Gastrocnemius medialis (tissue), 4 donors: ENCODE measurements around the gene EGR4. TPM values are rescaled to one million over a fixed set of nuclear protein-coding genes. Genes with fewer than 3 reads are reported as not detected.

Experiments used
- ATAC-seq, 2 donors: fragments of 150-250 bp; one replicate each; pipeline ENCODE4 v1.9.1; 2016
- DNase-seq, 2 donors: peaks; one replicate each; pipeline ENCODE4 v3.0.0-alpha.2; 2019
- H3K27ac ChIP-seq, 4 donors: fragments of 200-600 bp; sonication (generic); 1 replicate in 1 of 4; 2 replicates in 3 of 4; pipeline ENCODE4 v1.5.1; 2016 to 2018; ENCODE audit warnings: mild to moderate bottlenecking in 2 of 4, moderate library complexity in 1 of 4
- H3K27me3 ChIP-seq, 3 donors: fragments of 200-600 bp; sonication (generic) in 2 of 3; 1 replicate in 1 of 3; 2 replicates in 2 of 3; pipeline versions ENCODE4 v1.5.1 to v1.6.0; 2016 to 2019; ENCODE audit warnings: mild to moderate bottlenecking in 1 of 3, moderate library complexity in 1 of 3
- H3K36me3 ChIP-seq, 2 donors: fragments of 200-600 bp; sonication (generic) in 1 of 2; one replicate each; pipeline ENCODE4 v1.5.1; 2017 to 2018
- H3K4me1 ChIP-seq, 2 donors: fragments of 200-600 bp; sonication (generic) in 1 of 2; one replicate each; pipeline ENCODE4 v1.5.1; 2016 to 2017; ENCODE audit warnings: mild to moderate bottlenecking in 2 of 2
- H3K4me3 ChIP-seq, 4 donors: fragments of 200-600 bp; sonication (generic) in 3 of 4; 1 replicate in 1 of 4; 2 replicates in 3 of 4; pipeline ENCODE4 v1.5.1; 2016 to 2019; ENCODE audit warnings: mild to moderate bottlenecking in 2 of 4
- H3K9me3 ChIP-seq, 3 donors: fragments of 200-600 bp; sonication (generic) in 2 of 3; 1 replicate in 1 of 3; 2 replicates in 2 of 3; pipeline ENCODE4 v1.5.1; 2016 to 2019
- POLR2A ChIP-seq, 2 donors: fragments of 450-650 bp; IDR thresholded peaks; one replicate each; pipeline ENCODE4 v1.6.1; 2017; ENCODE audit warnings: antibody characterized with exemption in 2 of 2, mild to moderate bottlenecking in 2 of 2, moderate library complexity in 2 of 2
- in situ Hi-C, 4 donors: fragments of 200-750 bp; cut with MboI; loops; one replicate each; pipeline versions ENCODE4 v1.15.0 to v1.8.0; 2017; ENCODE audit warnings: low sequenced_read_pairs in 4 of 4
- intact Hi-C: fragments of 100-400 bp; cut with DNase I; formaldehyde crosslinking; loops from one replicate; pipeline ENCODE4 v1.15.1; 2023; ENCODE audit warnings: low total_unique reads
- total RNA-seq, 4 donors: library from RNA; depleted of rRNA; stranded (reverse); fragments of >200 nt; gene quantifications; one replicate each; pipeline versions ENCODE4 v1.1.0 to v1.2.3, GENCODE V29; 2016
- TF ChIP-seq, protein P1 (sequence below), 5 experiments: fragments of 450-650 bp in 3 of 5; fragments of 200-600 bp in 2 of 5; sonication (generic) in 2 of 5; IDR thresholded peaks in 4 of 5; conservative IDR thresholded peaks in 1 of 5; 1 replicate in 4 of 5; 2 replicates in 1 of 5; pipeline ENCODE4 v1.5.1; 2016 to 2019; ENCODE audit warnings: antibody characterized with exemption in 5 of 5, mild to moderate bottlenecking in 3 of 5, moderate library complexity in 3 of 5

Gene EGR4
- total RNA-seq, 4 donors from 2014 or later = not detected

DNA sequence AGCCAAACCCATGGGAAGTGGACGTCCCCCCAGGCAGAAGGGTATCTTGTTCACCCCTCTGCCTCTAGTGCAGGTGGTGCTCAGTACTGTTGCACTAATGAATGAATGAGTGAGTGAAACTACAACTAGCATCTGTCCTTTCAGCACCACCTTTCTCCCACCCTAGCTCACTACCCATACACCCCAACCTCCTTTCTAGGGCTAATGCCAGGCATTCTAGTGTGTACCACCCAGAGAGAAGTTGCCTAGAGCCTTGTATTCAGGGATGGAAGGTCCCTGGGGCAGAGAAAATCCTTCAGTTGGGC is 36.8 kb downstream of the EGR4 start:
- in situ Hi-C loops = no loop called here
- Histone ChIP-seq H3K4me1 (no peaks in the 10 kb centered on the region), H3K36me3 (peaks cover 0 to 35% of the 10 kb centered on the region in 2 donors), H3K27ac (no peak overlapping the region), H3K9me3 (no peaks in the 10 kb centered on the region), H3K27me3 (no peaks in the 10 kb centered on the region), H3K4me3 (no peak overlapping the region)
- DNase-seq = no peak
- intact Hi-C loops = no loop called here
- ATAC-seq = no peak
- no peak for TF ChIP-seq POLR2A (IDR thresholded peaks at IDR 0.05)
- TF ChIP-seq, protein P1, sequence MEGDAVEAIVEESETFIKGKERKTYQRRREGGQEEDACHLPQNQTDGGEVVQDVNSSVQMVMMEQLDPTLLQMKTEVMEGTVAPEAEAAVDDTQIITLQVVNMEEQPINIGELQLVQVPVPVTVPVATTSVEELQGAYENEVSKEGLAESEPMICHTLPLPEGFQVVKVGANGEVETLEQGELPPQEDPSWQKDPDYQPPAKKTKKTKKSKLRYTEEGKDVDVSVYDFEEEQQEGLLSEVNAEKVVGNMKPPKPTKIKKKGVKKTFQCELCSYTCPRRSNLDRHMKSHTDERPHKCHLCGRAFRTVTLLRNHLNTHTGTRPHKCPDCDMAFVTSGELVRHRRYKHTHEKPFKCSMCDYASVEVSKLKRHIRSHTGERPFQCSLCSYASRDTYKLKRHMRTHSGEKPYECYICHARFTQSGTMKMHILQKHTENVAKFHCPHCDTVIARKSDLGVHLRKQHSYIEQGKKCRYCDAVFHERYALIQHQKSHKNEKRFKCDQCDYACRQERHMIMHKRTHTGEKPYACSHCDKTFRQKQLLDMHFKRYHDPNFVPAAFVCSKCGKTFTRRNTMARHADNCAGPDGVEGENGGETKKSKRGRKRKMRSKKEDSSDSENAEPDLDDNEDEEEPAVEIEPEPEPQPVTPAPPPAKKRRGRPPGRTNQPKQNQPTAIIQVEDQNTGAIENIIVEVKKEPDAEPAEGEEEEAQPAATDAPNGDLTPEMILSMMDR (IDR thresholded peaks at IDR 0.05 in 4 of 5, conservative IDR thresholded peaks at IDR 0.05 in 1 of 5) = no peak

DNA sequence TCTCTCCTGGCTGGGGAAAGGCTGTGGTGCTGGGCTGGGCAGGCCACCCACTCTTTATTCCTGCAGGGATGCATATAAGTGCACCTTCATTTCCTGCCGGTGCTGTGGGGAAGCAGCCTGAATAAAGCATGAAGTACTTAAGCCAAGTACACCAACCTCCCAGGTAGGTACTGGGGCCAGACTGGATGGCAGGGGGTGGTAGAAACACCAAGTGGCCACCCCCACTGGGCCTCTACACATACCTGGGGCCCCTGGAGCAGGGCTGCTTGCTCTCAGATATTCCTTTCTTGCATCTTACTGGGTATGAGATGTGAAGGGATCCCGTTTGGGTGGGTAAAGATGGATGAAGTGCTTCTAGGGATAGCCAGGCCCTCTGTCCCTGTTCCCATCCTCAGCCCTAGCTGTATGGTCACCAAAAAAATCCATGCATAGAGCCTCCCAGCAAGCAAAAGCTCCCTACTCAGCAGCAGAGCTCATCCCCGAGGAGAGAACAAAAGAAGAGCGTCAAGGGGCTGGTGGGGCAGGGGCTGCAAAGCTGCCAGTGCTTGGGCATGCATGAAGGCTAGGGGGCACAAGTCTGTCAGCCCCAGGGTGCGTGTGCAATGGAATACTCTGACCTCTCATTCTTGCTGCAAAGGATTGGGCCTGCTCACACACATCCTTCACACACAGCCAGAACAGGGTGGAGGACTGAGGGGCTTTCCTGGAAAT is 37.3 kb downstream of the EGR4 start:
- no peaks in the 10 kb centered on the region for H3K27me3 ChIP-seq
- TF ChIP-seq, protein P1 (IDR thresholded peaks at IDR 0.05 in 4 of 5, conservative IDR thresholded peaks at IDR 0.05 in 1 of 5) = no peak
- TF ChIP-seq POLR2A (IDR thresholded peaks at IDR 0.05) = no peak

DNA sequence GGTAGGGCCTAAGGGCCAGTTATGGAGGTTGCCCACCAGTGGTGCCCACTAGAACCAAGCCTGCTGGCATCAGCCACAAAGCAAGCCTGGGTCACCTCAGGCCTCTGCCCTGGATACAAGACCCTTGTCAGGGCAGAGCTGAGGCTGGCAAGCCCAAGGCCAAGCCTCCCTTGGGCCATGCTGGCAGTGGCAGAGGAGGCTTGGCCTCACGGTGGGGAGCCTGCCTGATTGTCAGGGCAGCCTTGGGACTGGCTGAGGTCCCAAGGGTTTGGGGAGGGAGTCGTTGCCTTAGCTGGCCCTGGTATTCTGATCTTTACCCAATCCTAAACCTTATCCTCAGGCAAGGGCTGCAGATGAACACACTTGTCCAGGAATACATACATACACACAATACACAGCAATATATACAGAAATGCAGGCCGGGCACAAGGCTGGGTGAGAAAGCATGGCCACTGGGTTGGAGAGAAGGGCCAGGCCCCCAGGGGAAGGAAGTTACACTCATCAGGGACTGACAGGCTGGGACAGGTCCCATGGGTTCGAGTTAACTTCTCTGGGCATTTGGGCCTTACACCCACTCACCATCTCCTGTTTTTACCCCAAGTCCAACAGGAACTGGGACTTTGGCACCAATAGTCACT is 38.2 kb downstream of the EGR4 start:
- DNase-seq = no peak
- H3K36me3 ChIP-seq = peaks cover 0 to 48% of the 10 kb centered on the region in 2 donors
- intact Hi-C loops (no loop called here), in situ Hi-C loops (no loop called here)
- H3K4me1 ChIP-seq = peaks cover 0 to 5% of the 10 kb centered on the region in 2 donors
- H3K9me3 ChIP-seq = no peaks in the 10 kb centered on the region
- ATAC-seq = no peak
- TF ChIP-seq, protein P1 (IDR thresholded peaks at IDR 0.05 in 4 of 5, conservative IDR thresholded peaks at IDR 0.05 in 1 of 5) = no peak
- H3K27ac ChIP-seq = no peak overlapping the region
- no peak overlapping the region for H3K4me3 ChIP-seq
- no peaks in the 10 kb centered on the region for H3K27me3 ChIP-seq

More for the DNA sequence above, 37.3 kb downstream of the EGR4 start:
- in situ Hi-C loops (no loop called here), intact Hi-C loops (no loop called here)
- no peak for ATAC-seq
- Histone ChIP-seq H3K27ac (no peak overlapping the region), H3K4me1 (peaks cover 0 to under 1% of the 10 kb centered on the region in 2 donors), H3K4me3 (no peak overlapping the region), H3K36me3 (peaks cover 0 to 40% of the 10 kb centered on the region in 2 donors), H3K9me3 (no peaks in the 10 kb centered on the region)
- DNase-seq = no peak

DNA sequence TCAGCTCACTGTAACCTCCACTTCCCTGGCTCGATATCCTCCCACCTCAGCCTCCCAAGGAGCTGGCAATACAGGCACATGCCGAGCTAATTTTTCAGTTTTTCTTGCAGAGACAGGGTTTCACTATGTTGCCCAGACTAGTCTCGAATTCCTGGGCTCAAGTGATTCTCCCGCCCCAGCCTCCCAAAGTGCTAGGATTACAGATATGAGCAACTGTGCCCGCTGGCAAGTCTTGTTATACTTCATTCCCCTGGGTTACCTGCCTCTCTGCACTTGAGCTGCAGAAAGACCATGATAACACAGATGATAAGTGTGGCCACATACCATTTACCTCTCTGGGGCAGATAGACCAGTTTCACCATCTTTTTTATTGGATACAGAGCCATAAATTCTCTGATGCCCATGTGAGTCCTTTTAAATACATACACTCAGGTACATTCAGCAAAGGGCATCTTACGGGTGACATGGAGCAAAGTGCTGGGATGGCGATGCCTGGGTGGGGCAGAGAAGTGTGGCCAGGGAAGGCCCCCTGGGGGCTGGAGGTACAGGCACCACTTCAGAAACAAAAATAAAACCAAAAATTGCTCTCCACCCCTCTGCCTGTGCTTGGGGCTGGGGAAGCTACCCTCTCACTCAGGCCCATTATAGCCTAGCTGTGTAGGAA is 38.9 kb downstream of the EGR4 start:
- Histone ChIP-seq H3K27me3 (no peaks in the 10 kb centered on the region), H3K4me1 (peaks cover 0 to 5% of the 10 kb centered on the region in 2 donors), H3K36me3 (peaks cover 0 to 54% of the 10 kb centered on the region in 2 donors), H3K27ac (no peak overlapping the region), H3K9me3 (no peaks in the 10 kb centered on the region), H3K4me3 (no peak overlapping the region)
- TF ChIP-seq POLR2A (IDR thresholded peaks at IDR 0.05) = no peak
- TF ChIP-seq, protein P1 (IDR thresholded peaks at IDR 0.05 in 4 of 5, conservative IDR thresholded peaks at IDR 0.05 in 1 of 5) = no peak
- no peak for DNase-seq
- in situ Hi-C loops (no loop called here), intact Hi-C loops (no loop called here)
- ATAC-seq = no peak
